ENCODE data around the gene CASP1. TPM values are rescaled to one million over a fixed set of nuclear protein-coding genes. Genes with fewer than 3 reads are reported as not detected.

Gene CASP1
- total RNA-seq, 1 donor = 31.1 TPM

GRCh38 chr11:105052487-105052886 is 17.5 kb upstream of the CASP1 start:
- H3K4me3 ChIP-seq (ENCODE audit: low read depth, low read length) = no peak overlapping the region
- DNase-seq (ENCODE audit: low read depth) = no peak
- no peak for TF ChIP-seq CTCF (IDR thresholded peaks at IDR 0.05; ENCODE audit: insufficient read depth, low read depth, low read length)

DNA sequence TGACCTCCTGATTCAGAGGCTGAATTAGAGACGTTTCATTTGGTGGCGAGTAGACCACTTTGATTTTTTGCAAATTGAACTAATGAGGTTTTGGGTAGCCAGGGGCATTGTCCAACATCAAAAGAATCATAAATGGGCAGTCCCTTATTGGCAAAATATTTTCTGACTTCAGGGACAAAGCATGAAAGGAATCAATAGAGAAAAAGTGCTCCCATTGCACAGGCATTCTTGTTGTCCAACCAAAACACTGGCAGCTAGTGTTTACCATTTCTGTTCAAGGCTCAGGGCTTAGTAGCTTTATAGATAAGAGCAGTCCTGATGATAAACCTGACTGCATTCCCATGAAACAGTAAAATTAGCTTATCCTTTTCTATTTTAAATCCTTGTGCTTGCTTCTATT is 16.6 kb upstream of the CASP1 start:
- DNase-seq (ENCODE audit: low read depth) = peak; percentile 42
- no peak for TF ChIP-seq CTCF (IDR thresholded peaks at IDR 0.05; ENCODE audit: insufficient read depth, low read depth, low read length)

DNA sequence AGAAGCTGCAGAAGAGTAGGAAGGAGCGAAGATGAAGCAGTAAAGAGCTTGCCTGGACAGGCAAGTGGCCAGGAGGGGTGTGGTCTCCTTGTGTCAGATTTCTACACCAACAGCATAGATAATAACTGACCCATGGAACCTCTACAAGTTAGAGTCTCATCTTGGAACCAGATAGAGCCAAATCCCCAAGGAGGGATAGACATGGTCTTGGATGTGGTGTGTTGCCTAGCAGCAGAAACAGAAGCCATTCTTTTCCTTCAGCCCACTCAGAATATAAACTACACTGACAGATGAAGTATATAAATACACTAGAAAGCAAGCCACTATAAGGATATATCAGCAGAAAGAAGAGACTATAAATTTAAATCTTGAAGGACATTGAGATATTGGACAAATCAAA is 14.5 kb upstream of the CASP1 start:
- TF ChIP-seq CTCF (IDR thresholded peaks at IDR 0.05; ENCODE audit: insufficient read depth, low read depth, low read length) = no peak
- no peak overlapping the region for H3K4me3 ChIP-seq (ENCODE audit: low read depth, low read length)
- no peak for DNase-seq (ENCODE audit: low read depth)

More for the DNA sequence above, 16.6 kb upstream of the CASP1 start:
- H3K4me3 ChIP-seq (ENCODE audit: low read depth, low read length) = no peak overlapping the region

DNA sequence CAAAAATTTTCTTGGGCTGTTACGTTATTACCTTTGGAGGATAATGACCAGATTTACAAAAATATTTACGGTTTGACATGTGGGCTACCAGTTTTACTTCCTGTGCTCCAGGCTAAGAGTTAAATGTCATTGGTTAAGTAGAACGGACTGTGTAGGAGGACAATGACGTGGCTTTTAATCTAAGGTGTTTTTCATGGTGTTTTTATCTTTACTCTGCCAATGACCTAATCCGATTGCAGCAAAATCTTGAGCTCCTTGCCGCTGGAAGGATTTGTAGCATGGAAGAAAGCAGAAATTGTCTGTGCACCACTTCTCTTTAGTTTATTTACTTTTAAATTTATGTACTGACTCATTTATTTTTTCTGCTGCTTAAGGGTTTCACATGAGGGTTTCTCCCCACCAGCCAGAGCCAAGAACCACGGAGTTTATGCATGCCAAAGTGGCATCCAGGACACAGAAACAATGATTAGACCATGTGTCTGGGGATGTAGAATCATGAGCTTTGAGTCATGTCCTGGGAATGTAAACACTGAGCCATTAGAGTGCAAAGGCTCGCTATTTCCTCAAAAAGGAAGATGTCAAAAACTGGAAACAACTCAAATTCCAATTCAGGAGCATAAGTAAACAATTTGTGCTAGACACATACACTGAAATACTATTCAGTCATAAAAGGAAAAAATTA is 12.1 kb upstream of the CASP1 start:
- no peak for TF ChIP-seq CTCF (IDR thresholded peaks at IDR 0.05; ENCODE audit: insufficient read depth, low read depth, low read length)
- H3K4me3 ChIP-seq (ENCODE audit: low read depth, low read length) = no peak overlapping the region
- DNase-seq (ENCODE audit: low read depth) = peak; percentile 99

GRCh38 chr11:105045676-105046296 is 10.8 kb upstream of the CASP1 start:
- H3K4me3 ChIP-seq (ENCODE audit: low read depth, low read length) = peak overlapping the region; percentile 61
- DNase-seq (ENCODE audit: low read depth) = no peak
- TF ChIP-seq CTCF (IDR thresholded peaks at IDR 0.05; ENCODE audit: insufficient read depth, low read depth, low read length) = no peak

DNA sequence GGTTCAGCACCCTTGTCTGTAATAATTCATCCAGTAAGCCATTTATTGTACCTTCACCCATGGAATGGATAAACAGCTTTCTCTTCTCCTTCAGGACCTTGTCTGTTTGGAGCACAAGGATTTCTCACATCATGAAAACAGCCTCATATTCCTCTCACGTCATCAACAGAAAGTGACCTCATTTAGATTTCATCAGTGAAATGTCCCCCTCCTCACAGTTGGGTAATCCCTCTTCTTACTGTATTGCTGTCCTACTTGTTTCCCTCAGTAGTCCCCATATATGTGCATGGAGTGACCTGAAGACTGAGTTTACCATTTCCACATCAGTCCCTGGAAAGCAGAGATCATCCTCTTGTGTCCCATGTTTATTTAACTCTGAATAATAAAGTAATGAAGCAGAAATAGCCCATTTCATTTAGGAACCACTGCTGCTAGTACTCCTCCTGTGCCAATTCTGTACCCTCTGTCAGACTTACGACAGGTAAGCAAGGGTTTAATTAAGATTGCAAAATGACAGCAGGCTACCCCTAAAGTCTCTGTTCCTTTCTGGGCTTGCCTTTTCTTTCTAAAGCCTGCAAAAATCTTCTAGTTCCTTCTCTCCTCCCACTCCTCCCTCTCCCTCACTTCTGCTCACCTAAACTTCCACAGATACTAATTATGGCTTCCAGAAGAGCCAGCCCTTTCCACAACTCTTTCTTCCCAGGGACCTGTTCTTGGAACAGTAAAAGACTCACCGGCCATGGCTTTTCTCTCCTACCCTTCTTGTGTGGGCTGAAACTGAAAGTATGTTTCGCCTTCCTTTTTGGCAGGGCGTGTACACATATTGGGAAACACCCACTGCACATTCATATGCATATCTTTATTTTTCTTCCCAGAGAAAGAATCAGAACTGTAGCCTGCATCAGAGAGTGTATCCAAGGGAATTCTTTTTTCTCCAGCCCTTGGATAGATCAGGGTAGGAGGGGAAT is 9.9 kb upstream of the CASP1 start, which contains the start of gene CARD16:
Gene CARD16, minus strand, starts transcription at position 779 of the 968 bp plus-strand sequence. Its CDS starts 38 bp downstream, at position 741.
- DNase-seq (ENCODE audit: low read depth) = peak; percentile 92
- H3K4me3 ChIP-seq (ENCODE audit: low read depth, low read length) = peak within 1 kb of the TSS; percentile 61

GRCh38 chr11:105042178-105042577 is 7.2 kb upstream of the CASP1 start:
- DNase-seq (ENCODE audit: low read depth) = no peak
- H3K4me3 ChIP-seq (ENCODE audit: low read depth, low read length) = peak overlapping the region; percentile 13
- TF ChIP-seq CTCF (IDR thresholded peaks at IDR 0.05; ENCODE audit: insufficient read depth, low read depth, low read length) = no peak

Data from fibroblast of villous mesenchyme (primary cell).